SK-N-MC (cell line): ENCODE measurements around the gene HS3ST3A1.

Experiments used
- DNase-seq: peaks from one replicate; pipeline ENCODE4 v3.0.0-alpha.2; 2011; ENCODE audit warnings: low read depth, low spot score
- H3K27ac ChIP-seq: fragments of 200-600 bp; sonication (generic); 2 replicates; pipeline ENCODE4 v1.5.1; 2016; ENCODE audit warnings: mixed run types
- H3K36me3 ChIP-seq: fragments of 200-600 bp; sonication (generic); 2 replicates; pipeline ENCODE4 v1.6.1; 2017; ENCODE audit warnings: antibody characterized with exemption, low read length, mixed read lengths; ENCODE audit not compliant: insufficient read depth
- H3K4me3 ChIP-seq: fragments of 200-600 bp; sonication (generic); 2 replicates; pipeline ENCODE4 v1.5.1; 2016
- H3K9ac ChIP-seq: fragments of 200-600 bp; sonication (generic); 2 replicates; pipeline ENCODE4 v1.8.0; 2017; ENCODE audit warnings: mixed run types, mixed read lengths; ENCODE audit not compliant: insufficient read length
- H3K9me3 ChIP-seq: fragments of 200-600 bp; sonication (generic); 2 replicates; pipeline ENCODE4 v1.6.1; 2017; ENCODE audit warnings: low read depth, mild to moderate bottlenecking, antibody characterized with exemption, low read length, moderate library complexity, mixed read lengths
- EZH2 ChIP-seq: fragments of 200-600 bp; sonication (generic); IDR thresholded peaks from one replicate; pipeline ENCODE4 v1.6.1; 2017; ENCODE audit warnings: antibody characterized with exemption
- FOXP2 ChIP-seq: optimal IDR thresholded peaks from 2 replicates; pipeline ENCODE3; 2011; ENCODE audit warnings: mild to moderate bottlenecking, moderate library complexity; ENCODE audit not compliant: insufficient read depth; ENCODE audit errors: extremely low read length, control extremely low read depth
- POLR2AphosphoS5 ChIP-seq: IDR thresholded peaks from 2 replicates; pipeline ENCODE4 v1.6.1; 2012; ENCODE audit warnings: mild to moderate bottlenecking, low read depth, low read length, borderline replicate concordance

The HS3ST3A1 gene

GRCh38 chr17:13522749-13523148 is 79.0 kb downstream of the HS3ST3A1 start:
- Histone ChIP-seq H3K9me3 (no peaks in the 10 kb centered on the region), H3K36me3 (no peaks in the 10 kb centered on the region), H3K4me3 (no peak overlapping the region), H3K27ac (no peak overlapping the region), H3K9ac (no peak overlapping the region)
- no peak for TF ChIP-seq EZH2
- no peak for TF ChIP-seq FOXP2
- no peak for TF ChIP-seq POLR2AphosphoS5
- no peak for DNase-seq

GRCh38 chr17:13521784-13522183 is 79.9 kb downstream of the HS3ST3A1 start:
- no peak for DNase-seq
- Histone ChIP-seq H3K4me3 (no peak overlapping the region), H3K27ac (no peak overlapping the region), H3K9ac (no peak overlapping the region), H3K9me3 (no peaks in the 10 kb centered on the region), H3K36me3 (no peaks in the 10 kb centered on the region)
- TF ChIP-seq FOXP2 (no peak), POLR2AphosphoS5 (no peak), EZH2 (no peak)

- Histone ChIP-seq H3K9me3 (no peaks in the 10 kb centered on the region), H3K36me3 (no peaks in the 10 kb centered on the region), H3K27ac (no peak overlapping the region), H3K9ac (no peak overlapping the region), H3K4me3 (no peak overlapping the region)
- TF ChIP-seq EZH2 = no peak
- TF ChIP-seq POLR2AphosphoS5 = no peak
- no peak for TF ChIP-seq FOXP2
- no peak for DNase-seq
Measured at GRCh38 chr17:13520899-13521572, 80.7 kb downstream of the HS3ST3A1 start.

GRCh38 chr17:13518261-13519000 is 83.3 kb downstream of the HS3ST3A1 start:
- Histone ChIP-seq H3K36me3 (no peaks in the 10 kb centered on the region), H3K27ac (no peak overlapping the region), H3K4me3 (no peak overlapping the region), H3K9ac (no peak overlapping the region), H3K9me3 (no peaks in the 10 kb centered on the region)
- no peak for DNase-seq
- TF ChIP-seq POLR2AphosphoS5 (no peak), EZH2 (no peak), FOXP2 (no peak)

GRCh38 chr17:13513039-13513405 is 88.7 kb downstream of the HS3ST3A1 start:
- H3K27ac ChIP-seq = no peak overlapping the region
- no peaks in the 10 kb centered on the region for H3K36me3 ChIP-seq
- H3K9me3 ChIP-seq = no peaks in the 10 kb centered on the region
- H3K9ac ChIP-seq = no peak overlapping the region
- no peak overlapping the region for H3K4me3 ChIP-seq
- no peak for DNase-seq
- TF ChIP-seq FOXP2 = no peak
- no peak for TF ChIP-seq POLR2AphosphoS5
- no peak for TF ChIP-seq EZH2

- H3K27ac ChIP-seq = no peak overlapping the region
- no peak for TF ChIP-seq POLR2AphosphoS5
- TF ChIP-seq FOXP2 = no peak
- TF ChIP-seq EZH2 = no peak
- H3K36me3 ChIP-seq = no peaks in the 10 kb centered on the region
- H3K4me3 ChIP-seq = no peak overlapping the region
- DNase-seq = no peak
- no peak overlapping the region for H3K9ac ChIP-seq
- H3K9me3 ChIP-seq = no peaks in the 10 kb centered on the region
Measured at GRCh38 chr17:13510062-13510461, 91.7 kb downstream of the HS3ST3A1 start.

- H3K36me3 ChIP-seq = no peaks in the 10 kb centered on the region
- no peak overlapping the region for H3K27ac ChIP-seq
- no peaks in the 10 kb centered on the region for H3K9me3 ChIP-seq
- DNase-seq = no peak
- H3K9ac ChIP-seq = no peak overlapping the region
- H3K4me3 ChIP-seq = no peak overlapping the region
- TF ChIP-seq EZH2 = no peak
- TF ChIP-seq FOXP2 = no peak
Measured at GRCh38 chr17:13509527-13509926, 92.2 kb downstream of the HS3ST3A1 start.

GRCh38 chr17:13508896-13509295 is 92.8 kb downstream of the HS3ST3A1 start:
- no peak overlapping the region for H3K9ac ChIP-seq
- no peaks in the 10 kb centered on the region for H3K9me3 ChIP-seq
- no peaks in the 10 kb centered on the region for H3K36me3 ChIP-seq
- DNase-seq = no peak
- TF ChIP-seq FOXP2 (no peak), EZH2 (no peak), POLR2AphosphoS5 (no peak)
- H3K27ac ChIP-seq = no peak overlapping the region
- H3K4me3 ChIP-seq = no peak overlapping the region
